Stimulated activated CD4-positive, alpha-beta T cell treated with anti-CD3 and anti-CD28 coated beads, Interleukin-1b, Interleukin-23, amount 100 ng/mL, for 48 hours (primary cell): Measurements from ENCODE around the gene GAMT.

Experiments
- DNase-seq: peaks from one replicate; pipeline ENCODE4 v3.0.0-alpha.2; 2020

Gene GAMT

DNA sequence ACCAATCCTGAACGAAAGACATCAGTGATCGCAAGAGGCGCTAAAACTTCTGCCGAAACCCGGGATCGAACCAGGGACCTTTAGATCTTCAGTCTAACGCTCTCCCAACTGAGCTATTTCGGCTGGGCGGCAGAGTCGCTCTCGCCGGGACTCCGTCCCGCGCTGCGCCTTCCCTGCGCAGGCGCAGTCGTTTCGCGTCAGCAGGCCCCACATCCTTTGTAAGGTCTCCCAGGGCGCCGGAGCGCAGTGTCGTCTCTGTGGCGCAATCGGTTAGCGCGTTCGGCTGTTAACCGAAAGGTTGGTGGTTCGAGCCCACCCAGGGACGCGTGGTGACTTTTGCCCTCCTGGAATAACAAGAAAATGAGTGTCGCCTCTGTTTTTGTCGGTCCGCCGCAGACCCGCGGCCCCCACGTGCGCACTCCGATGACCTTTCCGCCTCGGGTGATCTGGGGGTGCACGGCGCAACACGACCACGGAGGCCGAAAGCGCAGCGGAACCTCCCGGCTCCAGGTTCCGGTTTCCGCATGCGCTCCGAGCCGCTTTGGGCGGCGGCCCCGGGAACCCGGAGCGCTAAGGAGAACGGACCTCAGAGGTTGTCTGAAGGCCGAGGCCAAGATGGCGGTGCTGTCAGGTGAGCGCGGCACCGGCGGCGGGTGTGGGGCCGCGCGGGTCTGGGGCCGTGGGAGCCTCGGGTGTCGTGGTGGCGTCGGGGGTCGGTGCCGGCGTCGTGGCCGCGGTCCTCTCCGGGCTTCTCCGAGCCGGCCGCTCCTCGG, 17.8 kb downstream of the GAMT start, which contains the start of gene NDUFS7:
Gene NDUFS7 (plus strand): TSS at position 596 of the 773 bp plus-strand sequence. CDS start 20 bp downstream, at position 616.
- peak; percentile 92 for DNase-seq

DNA sequence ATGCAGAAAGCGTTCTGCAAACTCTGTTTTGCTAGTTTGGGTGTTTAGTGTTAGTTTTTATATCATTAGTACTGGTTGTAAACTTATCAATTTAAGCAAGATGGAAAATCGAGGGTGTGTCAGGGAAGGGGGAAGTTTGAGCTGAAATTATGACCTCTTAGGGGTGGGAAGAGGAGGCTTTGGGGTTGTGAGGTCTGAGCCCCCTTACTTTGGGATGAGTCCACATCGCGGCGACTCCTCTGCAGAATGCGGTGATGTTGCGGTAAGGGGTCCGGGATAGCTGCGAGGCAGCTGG, 18.4 kb downstream of the GAMT start:
- no peak for DNase-seq

DNA sequence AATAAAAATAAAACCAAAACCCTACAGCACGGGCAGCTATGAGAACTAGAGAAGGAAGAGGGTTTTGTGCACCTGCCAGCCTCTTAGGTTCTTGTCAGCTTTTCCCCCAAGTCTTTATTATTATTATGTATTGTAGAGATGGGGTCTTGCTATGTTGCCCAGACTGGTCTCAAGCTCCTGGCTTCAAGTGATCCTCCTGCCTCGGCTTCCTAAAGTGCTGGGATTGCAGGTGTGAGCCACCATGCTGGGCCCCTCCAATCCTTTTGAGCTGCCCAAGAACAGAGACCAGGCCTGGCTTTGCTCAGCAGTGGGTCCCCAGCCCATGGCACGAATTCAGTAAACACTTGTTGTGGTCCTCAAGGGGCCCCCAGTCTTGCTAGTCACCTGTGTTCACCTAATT, 19.1 kb downstream of the GAMT start:
- DNase-seq = no peak

DNA sequence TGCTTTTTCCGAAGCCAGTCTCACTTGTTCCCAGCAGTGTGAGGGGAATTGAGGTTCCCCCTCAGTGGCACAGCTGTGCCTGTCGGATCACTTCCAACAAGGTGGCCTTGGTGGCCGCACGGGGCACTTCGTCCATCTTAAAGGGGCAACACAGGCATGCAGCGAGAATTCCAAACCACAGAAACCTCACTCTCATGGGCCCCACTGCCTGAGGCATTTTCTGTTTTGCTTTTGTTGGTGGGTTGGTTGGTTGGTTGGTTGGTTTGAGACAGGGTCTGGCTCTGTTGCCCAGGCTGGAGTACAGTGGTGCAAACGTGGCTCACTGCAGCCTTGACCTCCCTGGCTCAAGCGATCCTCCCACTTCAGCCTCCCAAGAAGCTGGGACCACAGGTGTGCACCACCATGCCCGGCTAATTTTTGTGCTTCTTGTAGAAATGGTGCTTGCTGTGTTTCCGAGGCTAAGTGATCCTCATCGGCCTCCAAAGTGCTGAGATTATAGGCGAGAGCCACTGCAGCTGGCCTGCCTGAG, 21.3 kb downstream of the GAMT start:
- no peak for DNase-seq

DNA sequence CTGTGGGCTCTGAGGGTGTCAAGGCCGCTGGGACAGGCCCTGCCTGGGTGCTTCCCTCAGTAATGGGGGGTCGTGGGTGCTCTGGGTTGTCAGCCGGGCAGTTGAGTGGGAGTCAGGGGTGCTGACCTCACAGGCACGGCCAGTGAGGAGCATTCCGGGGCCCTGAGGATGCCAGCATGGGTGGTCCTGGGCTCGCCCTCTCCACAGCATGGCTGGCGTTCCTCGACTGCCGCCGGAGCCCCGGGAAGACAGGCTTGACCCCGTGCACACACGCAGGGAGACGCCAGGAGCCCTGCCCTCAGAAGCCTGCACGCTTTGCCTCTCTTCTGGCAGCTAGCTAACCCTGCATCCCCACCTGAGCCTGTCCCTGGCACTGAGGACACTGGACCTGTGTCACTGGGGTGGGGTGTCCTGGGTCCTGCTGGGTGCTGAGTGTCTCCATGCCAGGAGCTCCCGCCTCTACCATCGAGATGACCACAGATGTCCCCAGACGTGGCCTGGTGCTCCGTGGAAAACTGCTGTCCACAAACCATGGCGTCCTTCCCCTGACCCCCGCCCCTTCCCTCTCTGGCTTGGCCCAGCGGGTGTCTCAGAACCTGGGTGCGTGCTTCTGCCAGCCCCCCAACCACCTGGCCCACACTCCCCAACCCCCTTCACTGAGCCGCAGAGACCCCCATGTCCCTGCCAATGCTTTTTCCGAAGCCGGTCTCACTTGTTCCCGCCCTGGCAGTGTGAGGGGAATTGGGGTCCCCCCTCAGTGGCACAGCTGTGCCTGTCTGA, 22.0 kb downstream of the GAMT start:
- no peak for DNase-seq

DNA sequence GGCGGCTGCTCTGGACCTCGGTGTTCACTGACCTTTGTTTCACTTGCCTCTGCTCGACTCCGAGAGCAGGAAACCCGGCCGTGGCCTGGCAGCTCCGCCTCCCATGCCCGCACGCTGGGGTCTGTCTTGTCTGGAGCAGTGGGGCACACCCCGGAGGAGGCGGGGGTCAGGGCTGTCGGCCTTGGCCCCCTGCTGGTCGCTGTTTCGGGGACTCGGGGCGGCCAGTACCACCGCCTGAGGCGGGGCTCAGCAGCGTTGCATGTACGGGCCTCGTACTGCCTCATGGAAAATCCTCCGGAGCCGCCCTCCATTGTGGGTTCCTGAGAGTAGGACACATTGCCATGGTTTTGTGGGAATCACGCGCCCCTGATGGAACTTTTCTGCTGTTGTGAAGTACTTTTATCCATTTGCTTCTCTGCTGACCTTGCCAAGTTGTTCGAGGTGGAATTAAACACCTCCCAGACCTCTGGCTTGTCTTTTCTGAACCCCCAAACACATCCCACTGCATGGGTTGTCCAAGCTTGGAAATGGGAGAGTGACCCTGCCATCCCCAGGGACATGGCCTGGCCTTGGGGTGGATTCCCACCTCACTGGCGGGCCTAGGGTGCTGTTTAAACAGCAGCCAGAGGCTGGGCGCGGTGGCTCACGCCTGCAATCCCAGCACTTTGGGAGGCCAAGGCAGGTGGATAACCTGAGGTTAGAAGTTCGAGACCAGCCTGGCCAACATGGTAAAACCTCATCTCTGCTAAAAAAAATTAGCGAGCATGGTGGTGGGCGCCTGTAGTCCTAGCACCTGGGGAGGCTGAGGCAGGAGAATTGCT, 23.2 kb downstream of the GAMT start:
- no peak for DNase-seq

DNA sequence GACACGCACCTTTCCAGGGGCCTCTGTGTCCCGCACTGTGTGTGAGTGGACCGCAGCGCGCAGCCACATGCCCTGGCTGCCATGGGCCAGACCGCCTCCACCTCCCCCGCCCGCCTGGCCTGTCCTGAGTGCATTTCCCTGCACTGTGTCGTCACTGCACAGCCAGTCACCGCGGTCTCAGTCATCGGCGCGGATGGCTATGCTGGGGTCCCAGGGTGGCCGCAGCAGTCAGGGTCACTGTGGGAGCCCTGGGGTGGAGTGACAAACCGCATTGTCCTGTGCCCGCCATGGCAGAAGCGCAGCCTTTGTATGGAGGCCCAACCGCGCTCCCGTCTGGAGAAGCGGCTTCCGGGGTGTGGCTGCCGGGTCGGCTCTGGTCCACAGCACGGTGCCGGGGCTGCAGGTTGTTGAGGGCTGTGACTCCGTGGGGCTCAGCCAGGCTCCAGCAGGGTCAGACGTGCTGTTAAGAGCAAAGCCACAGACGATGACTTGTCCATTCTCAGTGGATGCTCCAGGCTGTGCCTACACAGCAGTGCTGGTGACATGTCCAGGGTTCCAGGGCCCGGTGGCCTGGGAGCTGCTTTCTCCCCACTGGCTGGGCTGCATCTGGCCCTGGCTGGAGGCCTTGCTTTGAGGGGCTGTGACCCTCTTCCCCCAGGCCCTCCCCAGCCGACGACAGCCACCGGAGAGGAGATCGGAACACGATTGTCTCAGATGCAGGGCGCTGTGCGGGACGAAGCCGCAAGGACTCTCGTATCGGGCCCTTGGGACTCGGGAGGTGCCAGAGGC, 24.0 kb downstream of the GAMT start:
- DNase-seq = no peak

DNA sequence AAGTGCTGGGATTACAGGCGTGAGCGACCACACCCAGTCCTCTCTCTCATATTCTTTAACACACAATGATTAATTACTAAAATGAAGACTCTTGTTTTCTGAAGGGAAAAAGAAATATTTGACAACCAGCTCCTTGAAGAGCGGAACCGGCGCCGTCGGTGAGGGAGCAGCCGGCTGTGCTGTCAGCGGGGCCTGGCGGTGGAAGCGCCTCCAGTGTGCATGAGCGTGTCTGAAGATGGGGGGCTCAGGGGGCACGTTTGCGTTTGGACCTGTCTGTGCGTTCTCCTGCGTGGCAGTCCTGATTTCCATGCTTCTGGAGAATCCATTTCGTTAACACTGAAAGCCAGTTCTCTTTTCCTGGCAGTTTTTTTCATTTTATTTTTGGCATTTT, 24.9 kb downstream of the GAMT start:
- no peak for DNase-seq

DNA sequence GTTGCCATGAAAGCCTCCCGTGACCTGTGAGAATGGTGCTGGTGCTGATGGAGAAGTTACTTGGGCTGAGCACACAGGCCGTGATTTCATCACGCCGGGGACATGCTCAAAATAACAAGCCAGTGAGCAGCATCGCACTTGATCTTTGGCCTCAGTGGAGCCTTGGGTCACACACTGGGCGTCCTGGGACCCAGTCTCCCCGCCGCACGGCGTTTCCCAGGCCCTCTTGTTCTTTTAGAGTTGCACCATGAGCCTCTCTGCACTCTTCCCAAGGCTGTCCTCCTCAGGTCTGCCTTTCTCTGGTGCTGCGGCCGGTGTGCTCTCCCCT, 27.1 kb downstream of the GAMT start:
- no peak for DNase-seq

DNA sequence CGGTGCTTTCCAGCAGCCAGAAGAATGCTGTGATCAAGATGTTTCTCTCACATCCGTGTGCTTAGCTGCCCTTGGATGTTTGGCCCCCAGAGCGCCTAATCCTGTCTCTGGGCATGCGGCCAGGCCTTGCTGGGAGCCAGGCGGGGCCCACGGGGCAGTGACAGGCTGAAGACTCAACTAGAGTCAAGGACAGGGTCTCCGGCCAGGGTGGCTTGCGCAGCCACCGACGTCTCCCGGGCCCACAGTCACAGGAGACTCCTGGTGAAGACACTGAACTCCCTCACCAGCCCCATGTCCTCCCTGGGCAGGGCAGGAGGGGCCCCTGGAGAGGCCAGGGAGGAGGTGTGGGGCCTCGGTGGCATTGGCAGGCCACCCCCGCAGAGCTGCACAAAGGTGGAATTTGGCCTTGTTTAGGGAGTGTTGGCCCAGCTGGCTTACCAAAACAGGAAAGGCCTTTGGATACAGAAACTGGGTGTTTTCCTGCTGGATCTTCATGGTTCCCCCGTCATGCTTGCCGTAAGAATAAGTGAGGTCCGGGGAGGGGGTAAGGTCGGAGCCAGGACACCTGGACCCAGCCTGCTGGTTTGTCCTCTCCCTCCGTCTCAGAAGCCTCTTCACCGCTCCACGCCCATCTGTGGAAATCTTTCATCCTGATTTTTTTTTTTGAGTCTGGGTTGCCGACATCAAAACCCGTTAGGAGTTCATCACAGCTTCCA, 27.6 kb downstream of the GAMT start:
- DNase-seq = no peak

DNA sequence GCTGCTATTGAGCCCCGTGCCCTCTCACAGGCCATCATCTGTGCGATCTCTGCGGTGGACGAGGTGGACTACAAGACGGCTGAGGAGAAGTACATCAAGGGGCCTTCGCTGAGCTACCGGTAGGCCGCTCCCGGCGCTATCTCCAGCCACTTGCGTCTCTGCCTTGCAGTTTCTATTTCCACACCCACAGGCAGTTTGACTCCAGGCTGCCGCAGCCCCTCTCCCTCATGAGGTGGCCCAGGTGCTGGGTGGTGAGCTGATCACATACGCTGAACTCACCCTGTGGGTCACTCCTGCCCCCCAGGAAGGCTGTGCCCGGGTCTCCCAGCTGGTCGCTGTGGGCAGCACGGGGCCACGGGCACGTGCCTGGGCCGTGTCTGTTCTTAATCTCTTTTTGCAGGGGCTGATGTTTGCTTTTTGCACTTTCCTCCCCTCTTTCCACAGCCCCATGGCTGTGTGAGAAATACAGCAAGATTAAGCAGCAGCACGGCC, 28.3 kb downstream of the GAMT start:
- no peak for DNase-seq

DNA sequence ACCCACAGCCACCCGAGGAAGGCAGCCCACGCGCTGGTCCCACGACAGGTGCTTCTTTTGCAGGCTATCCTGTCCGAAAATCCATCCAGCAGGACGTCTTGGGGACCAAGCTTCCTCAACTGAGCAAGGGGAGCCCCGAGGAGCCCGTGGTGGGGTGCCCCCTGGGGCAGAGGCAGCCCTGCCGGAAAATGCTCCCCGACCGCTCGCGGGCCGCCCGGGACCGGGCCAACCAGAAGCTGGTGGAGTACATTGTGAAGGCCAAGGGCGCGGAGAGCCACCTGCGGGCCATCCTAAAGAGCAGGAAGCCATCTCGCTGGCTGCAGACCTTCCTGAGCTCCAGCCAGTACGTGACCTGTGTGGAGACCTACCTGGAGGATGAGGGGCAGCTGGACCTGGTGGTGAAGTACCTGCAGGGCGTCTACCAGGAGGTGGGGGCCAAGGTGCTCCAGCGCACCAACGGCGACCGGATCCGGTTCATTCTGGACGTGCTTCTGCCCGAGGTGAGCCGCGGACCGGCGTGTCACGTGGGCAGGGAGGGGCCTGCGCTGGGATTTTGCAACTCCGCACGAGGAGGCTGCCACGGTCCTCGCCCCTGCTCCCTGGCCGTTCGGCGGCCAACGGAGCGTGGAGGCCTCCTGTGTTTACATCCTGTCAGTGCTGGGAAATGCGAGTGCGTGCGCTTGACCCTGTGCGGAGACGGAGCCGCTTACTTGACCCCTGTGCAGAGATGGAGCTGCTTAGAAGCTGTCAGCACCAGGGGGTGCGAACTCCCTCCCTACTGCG, 30.6 kb downstream of the GAMT start:
- DNase-seq = no peak

DNA sequence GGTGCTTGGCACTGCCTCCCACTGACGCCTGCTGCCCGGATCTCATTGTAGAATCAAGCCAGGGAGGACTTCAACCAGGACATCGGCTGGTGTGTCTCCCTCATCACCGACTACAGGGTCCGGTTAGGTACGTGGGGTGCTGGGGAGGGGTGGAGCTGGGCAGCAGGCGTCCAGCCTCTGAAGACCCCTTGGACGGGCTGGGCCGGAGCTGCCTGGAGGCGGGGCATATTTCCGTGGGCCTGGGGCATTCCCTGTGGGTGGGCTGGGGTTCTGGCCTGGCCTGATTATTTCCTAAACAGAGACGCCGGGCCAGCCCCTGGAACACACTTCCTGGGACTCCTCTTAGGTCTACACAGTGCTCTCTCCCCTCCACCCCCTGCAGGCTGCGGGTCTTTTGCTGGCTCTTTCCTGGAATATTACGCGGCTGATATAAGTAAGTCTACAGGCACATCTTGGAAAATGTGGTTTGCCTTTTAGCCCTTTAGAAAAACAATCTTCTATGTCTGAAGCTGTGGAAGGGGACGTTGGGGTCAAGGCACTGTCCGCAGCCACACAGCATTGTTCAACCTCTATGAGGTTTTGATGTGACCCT, 32.0 kb downstream of the GAMT start:
- no peak for DNase-seq

DNA sequence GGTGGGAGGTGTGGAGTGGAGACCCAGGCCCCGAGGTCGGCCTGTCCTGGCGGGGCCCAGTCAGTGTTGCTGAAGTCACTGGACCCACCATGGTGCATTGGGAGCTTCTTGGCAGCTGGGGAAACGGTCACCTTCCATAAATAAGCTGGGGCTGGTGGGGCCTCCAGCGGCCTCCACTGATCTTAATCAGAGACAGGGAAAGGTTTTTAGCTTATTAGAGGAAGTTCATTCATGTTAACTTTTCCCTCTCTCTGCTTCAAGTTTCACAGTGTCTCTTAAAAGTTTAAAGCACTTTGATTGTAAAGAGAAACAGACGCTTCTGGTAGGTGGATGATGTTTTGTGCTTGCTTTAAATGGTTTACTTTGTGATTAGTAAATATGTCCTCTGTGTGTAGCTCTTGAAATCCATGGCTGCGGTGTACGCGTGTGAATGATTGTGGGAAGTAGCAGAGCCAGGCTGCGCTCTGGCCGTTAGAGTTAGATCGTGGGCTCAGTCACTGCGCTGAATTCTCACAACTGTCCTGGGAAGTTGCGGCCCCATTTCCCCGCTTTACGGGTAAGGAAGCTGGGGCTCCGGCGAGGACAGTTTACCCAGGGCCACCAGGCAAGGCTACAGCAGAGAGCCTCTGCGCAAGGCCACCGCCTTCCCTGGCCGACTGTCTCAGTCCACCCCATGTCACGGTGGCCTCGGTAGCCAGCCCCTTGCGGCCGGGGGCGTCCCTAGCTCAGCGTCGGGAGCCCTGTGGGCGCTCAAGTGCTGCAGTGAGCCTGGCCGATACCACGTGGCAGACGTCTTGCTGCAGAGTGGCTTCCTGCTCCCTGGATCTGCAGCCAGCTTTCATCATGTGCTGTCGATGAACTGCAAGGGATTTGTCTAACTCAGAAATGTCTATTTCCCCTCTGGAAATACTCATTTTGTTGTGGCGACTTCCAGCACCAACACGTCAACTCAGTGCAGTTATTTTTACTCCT, 34.2 kb downstream of the GAMT start:
- no peak for DNase-seq

DNA sequence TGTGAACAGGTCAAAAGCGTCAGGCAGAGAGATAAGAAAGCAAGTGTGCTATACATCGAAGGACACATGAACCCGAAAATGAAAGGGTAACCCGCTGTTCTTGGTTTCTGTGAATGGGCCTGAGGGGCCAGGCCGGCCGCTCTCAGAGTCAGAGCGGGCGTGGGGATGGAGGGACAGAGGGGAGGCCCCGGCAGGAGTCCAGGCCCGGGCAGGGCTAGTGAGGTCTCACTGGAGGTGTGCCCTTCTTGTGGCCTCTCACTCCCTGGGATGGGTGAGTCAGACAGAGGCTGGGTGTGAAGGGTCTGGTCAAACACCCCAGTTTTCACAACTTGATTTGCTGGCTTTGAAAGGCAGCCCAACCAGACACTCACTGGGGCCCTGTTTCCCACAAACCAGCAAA, 35.0 kb downstream of the GAMT start:
- DNase-seq = no peak

DNA sequence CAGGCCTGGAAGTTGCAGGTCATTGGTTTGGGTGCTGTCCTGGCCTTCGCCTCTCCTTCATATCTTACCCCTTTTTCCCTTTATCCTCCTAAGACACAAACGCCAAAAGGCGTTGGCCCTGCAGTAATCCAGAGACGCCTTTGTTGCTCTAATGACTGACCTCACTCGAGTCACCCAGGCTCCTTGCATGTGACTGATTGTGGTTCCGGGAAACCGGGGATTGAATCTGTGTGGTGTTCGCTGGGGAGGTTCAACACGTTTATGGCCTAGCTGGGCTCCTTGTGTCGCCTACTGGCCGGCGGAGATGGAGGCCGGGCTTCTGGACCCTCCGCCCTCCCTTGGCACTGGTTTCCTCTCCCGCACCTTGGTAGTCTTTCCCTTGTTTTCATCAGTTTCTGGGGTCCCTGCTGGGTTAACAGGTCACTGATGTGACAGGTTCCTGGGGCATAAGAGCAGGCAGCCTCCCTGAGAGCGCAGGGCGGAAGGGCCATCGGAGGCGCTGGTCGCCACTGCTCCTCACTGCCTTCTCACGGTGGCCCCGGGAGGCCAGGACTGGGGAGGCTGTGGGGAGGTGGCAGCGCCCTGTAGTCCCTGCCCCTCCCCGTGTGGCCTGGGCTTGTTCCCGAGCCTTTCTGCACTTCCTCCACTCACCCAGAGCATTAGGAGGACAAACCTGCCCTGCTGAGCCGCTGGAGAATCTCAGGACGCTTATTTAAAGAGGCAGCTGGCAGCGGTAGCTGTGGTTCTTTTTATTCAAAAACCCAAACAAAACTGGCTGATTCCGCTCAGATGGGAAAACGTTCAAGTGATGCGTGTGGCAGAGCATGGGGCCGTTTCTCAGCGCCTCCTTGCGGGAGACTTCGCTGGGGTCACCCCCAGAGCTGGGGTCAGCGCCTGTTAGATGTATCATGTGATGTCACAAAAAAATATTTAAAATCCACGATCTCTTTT, 35.7 kb downstream of the GAMT start:
- no peak for DNase-seq

DNA sequence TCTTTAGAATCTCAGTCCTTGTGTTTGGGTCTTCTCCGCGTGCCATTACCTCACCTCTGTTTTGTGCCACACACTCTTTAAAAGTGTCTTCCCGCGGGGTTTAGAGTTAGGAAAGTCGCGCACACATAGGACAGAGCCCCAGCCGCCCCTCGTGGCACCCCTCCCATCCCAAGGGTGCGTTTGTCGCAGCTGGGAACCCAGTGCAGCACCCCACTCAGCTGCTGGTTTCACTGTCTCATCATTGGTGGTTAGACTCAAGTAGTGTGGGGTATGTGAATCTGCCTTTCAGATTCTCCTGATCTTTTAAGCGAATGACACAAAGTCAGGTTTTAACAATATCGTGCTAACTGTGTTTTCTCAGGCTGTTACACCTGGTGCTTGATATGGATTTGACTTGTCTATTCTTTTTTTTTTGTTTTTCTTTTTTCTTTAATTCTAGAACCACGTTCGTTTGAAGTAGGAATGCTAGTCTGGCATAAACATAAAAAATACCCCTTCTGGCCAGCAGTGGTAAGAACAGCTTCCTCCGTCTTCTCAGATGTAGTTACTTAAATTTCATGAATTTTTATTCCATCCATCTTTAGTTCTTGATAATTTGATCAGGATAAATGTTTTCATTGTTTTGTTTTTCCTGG, 37.2 kb downstream of the GAMT start:
- no peak for DNase-seq

DNA sequence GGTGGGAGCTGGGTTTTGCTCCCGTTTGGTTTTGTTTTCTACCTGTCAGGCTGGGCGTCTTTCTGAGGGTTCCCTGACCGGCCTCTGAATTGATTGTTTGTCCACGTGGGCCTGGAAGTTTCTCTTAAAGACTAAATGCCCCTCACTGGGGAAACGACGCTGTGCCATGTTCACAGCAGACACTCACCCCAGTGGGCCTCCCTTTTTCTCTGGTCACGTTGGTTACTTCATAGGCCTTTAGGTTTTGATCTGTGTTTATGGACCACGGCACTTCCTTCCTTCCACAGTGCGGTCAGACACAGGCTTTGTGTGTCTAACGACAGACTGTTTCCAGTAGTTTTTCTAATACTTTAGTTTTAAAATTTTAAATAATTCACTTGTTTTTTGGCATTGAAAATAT, 37.7 kb downstream of the GAMT start:
- no peak for DNase-seq
